Immature natural killer cell (primary cell): Measurements from ENCODE around the gene GRP. TPM values are rescaled to one million over a fixed set of nuclear protein-coding genes. Genes with fewer than 3 reads are reported as not detected.

Source experiments
- DNase-seq, 3 donors: peaks; one replicate each; pipeline ENCODE4 v3.0.0; 2022; ENCODE audit warnings: mixed read lengths in 1 of 3
- H3K27ac Mint-ChIP-seq, 6 donors: one replicate each; pipeline ENCODE4 v1.8.0; 2020; ENCODE audit warnings: mixed read lengths in 6 of 6, mild to moderate bottlenecking in 5 of 6, inconsistent platforms in 4 of 6, moderate library complexity in 3 of 6
- H3K27me3 Mint-ChIP-seq, 3 donors: one replicate each; pipeline ENCODE4 v1.8.0; 2020 to 2021; ENCODE audit warnings: low read depth in 3 of 3, mild to moderate bottlenecking in 3 of 3, mixed read lengths in 3 of 3, moderate library complexity in 3 of 3, inconsistent platforms in 1 of 3
- H3K36me3 Mint-ChIP-seq, 3 donors: one replicate each; pipeline ENCODE4 v1.8.0; 2020; ENCODE audit warnings: mixed read lengths in 3 of 3, inconsistent platforms in 2 of 3, mild to moderate bottlenecking in 2 of 3
- H3K4me1 Mint-ChIP-seq, 2 donors: one replicate each; pipeline ENCODE4 v1.8.0; 2020; ENCODE audit warnings: inconsistent platforms in 2 of 2, mild to moderate bottlenecking in 2 of 2, mixed read lengths in 2 of 2, moderate library complexity in 1 of 2
- H3K4me3 Mint-ChIP-seq, 5 donors: one replicate each; pipeline ENCODE4 v1.8.0; 2020; ENCODE audit warnings: mild to moderate bottlenecking in 5 of 5, mixed read lengths in 5 of 5, inconsistent platforms in 3 of 5, moderate library complexity in 3 of 5
- H3K9me3 Mint-ChIP-seq, 6 donors: one replicate each; pipeline ENCODE4 v1.8.0; 2020; ENCODE audit warnings: mild to moderate bottlenecking in 6 of 6, mixed read lengths in 6 of 6, inconsistent platforms in 4 of 6, moderate library complexity in 3 of 6
- polyA plus RNA-seq, 3 donors: library from polyadenylated mRNA; unstranded; fragments of 300-500 nt; fragmentation: Illumina TruSeq; gene quantifications; one replicate each; pipeline ENCODE4 v1.2.3, GENCODE V29; 2021

GRP gene
- polyA plus RNA-seq, 3 donors from 2014 or later = not detected

DNA sequence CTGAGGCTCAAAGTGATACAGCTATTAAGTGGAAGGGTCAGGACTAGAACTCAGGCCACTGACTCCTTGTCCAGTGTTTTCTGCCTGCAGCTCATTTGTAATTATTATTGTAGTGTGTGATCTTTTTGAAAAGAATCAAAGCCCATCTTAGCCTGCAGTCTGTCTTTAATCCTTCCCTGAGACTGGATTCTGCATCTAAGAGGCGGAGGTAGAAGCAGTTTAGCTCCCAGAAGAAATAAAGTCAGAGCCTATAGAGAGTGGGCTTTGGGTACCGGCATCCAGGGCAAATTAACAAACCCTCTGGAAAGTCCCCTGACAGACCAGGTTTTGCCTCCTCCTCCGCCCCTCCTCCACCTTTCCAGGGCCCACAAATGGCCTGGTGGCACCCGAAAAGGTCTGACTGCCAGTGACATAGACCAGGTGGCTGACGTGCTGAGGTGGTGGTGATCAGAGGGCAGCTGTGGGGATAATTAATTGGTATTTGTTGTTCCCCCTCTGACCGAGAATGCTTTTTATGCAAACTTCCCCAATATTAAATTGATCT, 55.5 kb downstream of the GRP start:
- no peak for DNase-seq
- H3K4me3 Mint-ChIP-seq = no peak overlapping the region
- no peak overlapping the region for H3K27ac Mint-ChIP-seq
- peaks cover 10 to 19% (median 19%) of the 10 kb centered on the region in 3 donors for H3K27me3 Mint-ChIP-seq
- no peaks in the 10 kb centered on the region for H3K4me1 Mint-ChIP-seq
- H3K36me3 Mint-ChIP-seq = no peaks in the 10 kb centered on the region
- H3K9me3 Mint-ChIP-seq = no peaks in the 10 kb centered on the region

DNA sequence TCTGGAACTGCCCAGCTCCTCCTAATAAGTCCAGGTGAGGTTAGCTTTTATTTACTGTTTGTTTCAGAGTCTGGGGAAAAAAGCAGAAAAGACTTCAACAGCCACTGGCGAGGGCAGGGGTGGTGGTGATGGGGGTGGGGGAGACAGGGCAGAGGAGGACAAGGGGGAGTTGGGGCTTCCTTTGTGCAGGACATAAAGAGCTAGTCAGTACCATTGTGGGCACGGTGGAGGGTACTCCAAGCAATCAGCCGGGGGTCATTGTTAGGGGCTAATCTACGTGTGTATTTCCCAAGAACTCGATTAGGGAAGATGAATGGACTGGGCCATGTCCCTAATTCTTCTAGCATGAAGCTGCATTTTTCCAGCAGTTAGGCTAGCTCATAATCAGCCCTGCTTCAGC, 56.1 kb downstream of the GRP start:
- Mint-ChIP-seq H3K27me3 (peaks cover 8 to 16% (median 13%) of the 10 kb centered on the region in 3 donors), H3K4me3 (no peak overlapping the region), H3K27ac (no peak overlapping the region), H3K4me1 (no peaks in the 10 kb centered on the region), H3K36me3 (no peaks in the 10 kb centered on the region), H3K9me3 (peaks cover 0 to 2% (median 0%) of the 10 kb centered on the region in 6 donors)
- DNase-seq = no peak

DNA sequence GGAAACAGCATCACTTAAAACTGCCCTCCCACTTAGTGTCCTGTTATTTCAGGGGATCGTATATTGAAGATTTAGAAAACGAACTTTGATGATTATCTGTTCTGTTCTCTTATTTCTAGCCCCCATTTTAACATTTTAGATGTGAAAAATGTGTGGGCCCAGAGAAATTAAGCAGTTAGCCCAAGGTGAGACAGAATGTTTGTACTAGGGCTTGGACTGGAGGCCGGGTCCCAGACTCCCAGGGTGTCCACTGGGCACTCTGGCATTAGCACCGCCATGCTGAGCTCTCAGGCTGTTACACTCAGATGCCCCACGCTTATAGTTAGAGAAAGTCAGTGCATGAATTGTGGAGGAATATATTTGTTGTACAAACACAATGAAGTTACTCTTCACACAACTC, 58.8 kb downstream of the GRP start:
- Mint-ChIP-seq H3K4me3 (no peak overlapping the region), H3K4me1 (no peaks in the 10 kb centered on the region), H3K36me3 (no peaks in the 10 kb centered on the region), H3K27ac (no peak overlapping the region), H3K27me3 (peaks cover 9 to 14% (median 12%) of the 10 kb centered on the region in 3 donors), H3K9me3 (peaks cover 0 to 2% (median 0%) of the 10 kb centered on the region in 6 donors)
- no peak for DNase-seq

DNA sequence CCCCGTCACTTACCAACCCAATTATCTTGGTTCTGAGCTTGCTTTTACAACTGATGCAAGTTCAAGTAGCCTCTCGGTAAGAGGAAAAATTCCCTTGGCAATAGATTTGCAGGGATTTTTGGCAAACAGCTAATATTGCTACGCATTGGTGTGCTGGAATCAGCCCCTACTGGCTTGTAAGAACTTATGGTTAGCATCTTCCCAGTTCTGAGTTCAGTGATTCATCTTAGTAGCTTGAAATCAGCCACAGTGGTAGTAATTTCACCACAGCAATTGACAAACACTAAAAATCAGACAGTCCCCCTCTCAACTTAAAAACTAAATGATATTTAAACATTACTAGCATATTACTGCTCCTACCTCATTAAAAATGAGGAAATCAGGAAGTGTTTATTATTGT, 59.2 kb downstream of the GRP start:
- Mint-ChIP-seq H3K9me3 (peaks cover 0 to 2% (median 0%) of the 10 kb centered on the region in 6 donors), H3K36me3 (no peaks in the 10 kb centered on the region), H3K27ac (no peak overlapping the region), H3K27me3 (peaks cover 9 to 14% (median 11%) of the 10 kb centered on the region in 3 donors), H3K4me3 (no peak overlapping the region), H3K4me1 (no peaks in the 10 kb centered on the region)
- no peak for DNase-seq

DNA sequence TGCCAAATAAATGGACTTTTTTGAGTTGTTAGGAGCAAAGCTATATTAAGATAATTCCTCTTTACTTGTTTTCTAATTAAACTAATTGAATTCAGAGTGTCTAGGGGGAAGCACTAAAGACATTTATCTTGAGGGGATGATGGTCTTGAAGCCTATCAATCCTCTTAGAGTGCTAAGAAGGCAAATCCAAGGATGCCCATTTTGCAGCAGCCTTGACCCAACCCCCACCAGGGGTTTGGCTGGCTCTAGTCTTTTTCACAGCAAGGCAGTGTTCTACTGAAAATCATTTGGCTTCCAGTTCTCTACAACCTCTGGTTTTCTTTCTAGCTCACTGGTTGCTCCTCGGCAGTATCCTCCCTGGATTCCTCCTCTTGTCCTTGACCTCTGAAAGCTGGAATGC, 59.8 kb downstream of the GRP start:
- no peak overlapping the region for H3K27ac Mint-ChIP-seq
- peaks cover 0 to 4% (median 0%) of the 10 kb centered on the region in 6 donors for H3K9me3 Mint-ChIP-seq
- no peaks in the 10 kb centered on the region for H3K4me1 Mint-ChIP-seq
- no peak overlapping the region for H3K4me3 Mint-ChIP-seq
- H3K27me3 Mint-ChIP-seq = peaks cover 9 to 14% (median 10%) of the 10 kb centered on the region in 3 donors
- H3K36me3 Mint-ChIP-seq = no peaks in the 10 kb centered on the region
- no peak for DNase-seq

Other genes with a start within 250 kb of the GRP start
- 100 to 1,000 TPM; 206 to 280 (median 233) TPM for gene SEC11C, start 80.3 kb upstream of the GRP start, polyA plus RNA-seq
- gene RAX, start 53.3 kb downstream of the GRP start, polyA plus RNA-seq = not detected
- not detected for gene CPLX4, start 98.5 kb downstream of the GRP start, polyA plus RNA-seq
- gene LMAN1, start 139.1 kb downstream of the GRP start, polyA plus RNA-seq = 10 to 100 TPM; 32.3 to 40.6 (median 34.8) TPM